SU-DHL-6 (cell line): ENCODE results near the gene PLD3.

Experiments used
- H2AFZ ChIP-seq: fragments of 200-600 bp; sonication (generic); 2 replicates; pipeline ENCODE4 v1.6.1; 2014; ENCODE audit warnings: low read depth, mild to moderate bottlenecking, moderate library complexity, mixed read lengths, antibody characterized with exemption, low read length; ENCODE audit not compliant: severe bottlenecking
- H3F3A ChIP-seq: fragments of 200-600 bp; shearing (Covaris generic); 2 replicates; pipeline ENCODE4 v1.6.0; 2016; ENCODE audit warnings: antibody characterized with exemption, mild to moderate bottlenecking; ENCODE audit not compliant: insufficient read depth
- H3K27ac ChIP-seq: fragments of 200-600 bp; sonication (generic); 2 replicates; pipeline ENCODE4 v1.5.1; 2016; ENCODE audit warnings: low read depth, mild to moderate bottlenecking, low read length, moderate library complexity, mixed read lengths
- H3K27me3 ChIP-seq: fragments of 200-600 bp; sonication (generic), shearing (Covaris generic); 2 replicates; pipeline ENCODE4 v1.6.0; 2014; ENCODE audit warnings: mild to moderate bottlenecking, low read length
- H3K36me3 ChIP-seq: fragments of 200-600 bp; sonication (generic); 2 replicates; pipeline ENCODE4 v1.6.1; 2014; ENCODE audit warnings: mild to moderate bottlenecking, low read length, mixed read lengths
- H3K4me2 ChIP-seq: fragments of 300-600, 200-600 bp; shearing (Covaris generic), sonication (generic); 2 replicates; pipeline ENCODE4 v1.6.0; 2014; ENCODE audit warnings: low read length, low read depth, mild to moderate bottlenecking; ENCODE audit not compliant: poor library complexity, severe bottlenecking
- H3K4me3 ChIP-seq: fragments of 200-600 bp; sonication (generic); 2 replicates; pipeline ENCODE4 v1.5.1; 2014; ENCODE audit warnings: antibody characterized with exemption, low read length, mild to moderate bottlenecking, mixed read lengths; ENCODE audit not compliant: insufficient read depth, poor library complexity, severe bottlenecking
- H3K79me2 ChIP-seq: fragments of 200-600 bp; sonication (generic); 2 replicates; pipeline ENCODE4 v1.6.1; 2014; ENCODE audit warnings: mild to moderate bottlenecking, low read length, moderate library complexity; ENCODE audit not compliant: insufficient read depth
- H3K9ac ChIP-seq: fragments of 200-600 bp; sonication (generic); 2 replicates; pipeline ENCODE4 v1.7.0; 2014; ENCODE audit warnings: mild to moderate bottlenecking, low read length
- H3K9me2 ChIP-seq: fragments of 200-600 bp; sonication (generic); replicated peaks from 2 replicates; pipeline ENCODE4 v1.6.1; 2014; ENCODE audit warnings: low read length; ENCODE audit not compliant: insufficient read depth
- H3K9me3 ChIP-seq: fragments of 200-600 bp; sonication (generic); 2 replicates; pipeline ENCODE4 v1.6.1; 2014; ENCODE audit warnings: low read length, mixed read lengths; ENCODE audit not compliant: insufficient read depth
- H4K20me1 ChIP-seq: fragments of 200-600 bp; sonication (generic); 2 replicates; pipeline ENCODE4 v1.6.1; 2014; ENCODE audit warnings: low read depth, mild to moderate bottlenecking, antibody characterized with exemption, low read length, moderate library complexity, mixed read lengths
- CTCF ChIP-seq: fragments of 200-600 bp; sonication (generic); IDR thresholded peaks from one replicate; pipeline ENCODE4 v1.5.1; 2017; ENCODE audit warnings: antibody characterized with exemption, mild to moderate bottlenecking, low read length, moderate library complexity; ENCODE audit not compliant: insufficient read depth, poor library complexity, severe bottlenecking
- EZH2phosphoT487 ChIP-seq: fragments of 200-600 bp; sonication (generic), shearing (Covaris generic); conservative IDR thresholded peaks from 2 replicates; pipeline ENCODE4 v1.6.1; 2018; ENCODE audit warnings: mild to moderate bottlenecking, antibody characterized with exemption, low read length, moderate library complexity, mixed read lengths

PLD3 gene

GRCh38 chr19:40348961-40349507, 539 bp downstream of the PLD3 start:
- Histone ChIP-seq H3K9ac (peak overlapping the region; percentile 57), H3K4me2 (peak overlapping the region; percentile 82), H3K9me2 (no peaks in the 10 kb centered on the region), H3K27me3 (no peaks in the 10 kb centered on the region), H3K36me3 (no peaks in the 10 kb centered on the region), H4K20me1 (no peaks in the 10 kb centered on the region), H3K9me3 (no peaks in the 10 kb centered on the region), H3K4me3 (peak overlapping the region; percentile 59), H3K27ac (no peak overlapping the region), H3K79me2 (peaks cover 35% of the 10 kb centered on the region), H3F3A (no peaks in the 10 kb centered on the region), H2AFZ (peak overlapping the region; percentile 1)
- TF ChIP-seq CTCF (no peak), EZH2phosphoT487 (no peak)

- H3K27me3 ChIP-seq = no peaks in the 10 kb centered on the region
- no peaks in the 10 kb centered on the region for H3K9me3 ChIP-seq
- H3K79me2 ChIP-seq = no peaks in the 10 kb centered on the region
- no peaks in the 10 kb centered on the region for H3K9me2 ChIP-seq
- H3K36me3 ChIP-seq = no peaks in the 10 kb centered on the region
- no peaks in the 10 kb centered on the region for H3F3A ChIP-seq
- H3K27ac ChIP-seq = no peak overlapping the region
- no peak overlapping the region for H2AFZ ChIP-seq
- no peak overlapping the region for H3K4me2 ChIP-seq
- TF ChIP-seq EZH2phosphoT487 (no peak), CTCF (no peak)
- H4K20me1 ChIP-seq = no peaks in the 10 kb centered on the region
- H3K9ac ChIP-seq = no peak overlapping the region
- H3K4me3 ChIP-seq = no peak overlapping the region
Observed at GRCh38 chr19:40355975-40356680, 7.6 kb downstream of the PLD3 start.

DNA sequence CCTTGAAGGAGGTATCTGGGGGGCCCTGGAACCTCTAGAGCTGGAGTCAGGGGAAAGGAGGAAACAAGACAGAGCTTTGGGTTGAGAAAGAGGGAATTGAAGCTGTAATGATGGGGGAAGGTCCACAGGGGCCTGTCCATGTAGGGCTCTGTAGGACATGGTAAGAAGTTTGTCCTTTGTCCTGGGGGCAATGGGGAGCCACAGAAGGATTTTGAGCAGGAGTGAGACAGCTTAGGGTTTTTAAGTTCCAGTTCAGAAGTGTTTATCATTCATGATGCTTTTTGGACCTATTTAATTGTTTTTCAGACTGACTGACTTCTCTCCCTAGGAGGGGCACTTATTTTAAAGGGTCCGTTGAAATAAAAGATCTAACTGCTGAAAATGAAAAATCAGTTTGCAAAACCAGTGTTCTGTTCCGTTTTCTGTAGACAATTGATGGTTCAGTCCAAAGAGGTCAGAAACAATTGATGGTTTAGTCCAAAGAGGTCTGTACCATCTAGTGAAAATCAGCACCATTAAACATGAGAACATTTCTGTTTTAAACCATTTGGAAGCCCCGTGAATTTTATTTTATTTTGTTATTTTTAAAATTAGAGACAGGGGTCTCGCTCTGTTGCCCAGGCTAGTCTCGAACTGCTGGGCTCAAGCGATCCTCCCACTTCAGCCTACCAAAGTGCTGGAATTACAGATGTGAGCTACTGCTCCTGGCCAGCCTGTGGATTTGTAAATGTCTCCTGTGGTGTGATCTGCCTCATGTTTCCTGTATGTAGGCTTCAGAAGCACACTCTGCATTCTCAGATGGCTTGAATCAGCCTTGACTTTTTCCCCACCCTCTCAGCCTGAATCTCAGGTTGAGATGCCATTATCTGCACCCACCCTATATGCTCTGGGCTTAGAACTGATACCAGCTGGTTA, 8.4 kb downstream of the PLD3 start:
- no peaks in the 10 kb centered on the region for H3K36me3 ChIP-seq
- no peaks in the 10 kb centered on the region for H3K79me2 ChIP-seq
- no peak overlapping the region for H2AFZ ChIP-seq
- H3K4me2 ChIP-seq = no peak overlapping the region
- TF ChIP-seq CTCF (no peak), EZH2phosphoT487 (no peak)
- no peak overlapping the region for H3K27ac ChIP-seq
- H4K20me1 ChIP-seq = no peaks in the 10 kb centered on the region
- H3K27me3 ChIP-seq = no peaks in the 10 kb centered on the region
- no peaks in the 10 kb centered on the region for H3K9me3 ChIP-seq
- no peak overlapping the region for H3K4me3 ChIP-seq
- H3K9ac ChIP-seq = no peak overlapping the region
- H3F3A ChIP-seq = no peaks in the 10 kb centered on the region
- no peaks in the 10 kb centered on the region for H3K9me2 ChIP-seq
